OCI-LY3 (cell line): ENCODE data around the gene SAA2.

Experiments
- H2AFZ ChIP-seq: fragments of 200-600, 300-600 bp; shearing (Covaris generic); 2 replicates; pipeline ENCODE4 v1.6.0; 2014; ENCODE audit warnings: antibody characterized with exemption, low read depth, low read length
- H3K27ac ChIP-seq: fragments of 200-600, 300-600 bp; sonication (generic); 2 replicates; pipeline ENCODE4 v1.5.1; 2014; ENCODE audit warnings: mild to moderate bottlenecking, low read length, moderate library complexity, mixed read lengths
- H3K27me3 ChIP-seq: fragments of 200-600, 300-600 bp; sonication (generic); 2 replicates; pipeline ENCODE4 v1.6.1; 2014; ENCODE audit warnings: low read depth, low read length, mixed read lengths
- H3K36me3 ChIP-seq: fragments of 200-600, 300-600 bp; sonication (generic); replicated peaks from 2 replicates; pipeline ENCODE3; 2014; ENCODE audit warnings: low read depth, low read length, mixed read lengths
- H3K4me1 ChIP-seq: fragments of 300-600, 200-600 bp; sonication (generic); 2 replicates; pipeline ENCODE4 v1.6.1; 2014; ENCODE audit warnings: low read length, mixed read lengths
- H3K4me2 ChIP-seq: fragments of 200-600, 300-600 bp; sonication (generic); 2 replicates; pipeline ENCODE4 v1.6.1; 2014; ENCODE audit warnings: low read length, mixed read lengths
- H3K4me3 ChIP-seq: fragments of 300-600, 200-600 bp; sonication (generic); 2 replicates; pipeline ENCODE4 v1.5.1; 2014; ENCODE audit warnings: antibody characterized with exemption, mild to moderate bottlenecking, low read length, moderate library complexity
- H3K79me2 ChIP-seq: fragments of 300-600, 200-600 bp; shearing (Covaris generic); 2 replicates; pipeline ENCODE4 v1.6.1; 2014; ENCODE audit warnings: mild to moderate bottlenecking, low read length, mixed read lengths
- H3K9ac ChIP-seq: fragments of 300-600, 200-600 bp; shearing (Covaris generic); 2 replicates; pipeline ENCODE4 v1.6.0; 2014; ENCODE audit warnings: mild to moderate bottlenecking, low read length, moderate library complexity
- H3K9me3 ChIP-seq: fragments of 200-600, 300-600 bp; shearing (Covaris generic); 2 replicates; pipeline ENCODE4 v1.6.1; 2014; ENCODE audit warnings: low read length, mixed read lengths; ENCODE audit not compliant: insufficient read depth
- H4K20me1 ChIP-seq: fragments of 200-600, 300-600 bp; sonication (generic); 2 replicates; pipeline ENCODE4 v1.6.1; 2016; ENCODE audit warnings: low read length, mixed read lengths; ENCODE audit not compliant: insufficient read depth
- EZH2phosphoT487 ChIP-seq: fragments of 200-600 bp; shearing (Covaris generic); IDR thresholded peaks from 2 replicates; pipeline ENCODE4 v1.6.1; 2018; ENCODE audit warnings: antibody characterized with exemption, mixed run types, low read depth
- TF ChIP-seq, protein P1 (sequence below): fragments of 200-600, 300-600 bp; sonication (generic); IDR thresholded peaks from 2 replicates; pipeline ENCODE4 v1.5.1; 2014; ENCODE audit warnings: antibody characterized with exemption, low read length, low read depth

The SAA2 gene

DNA sequence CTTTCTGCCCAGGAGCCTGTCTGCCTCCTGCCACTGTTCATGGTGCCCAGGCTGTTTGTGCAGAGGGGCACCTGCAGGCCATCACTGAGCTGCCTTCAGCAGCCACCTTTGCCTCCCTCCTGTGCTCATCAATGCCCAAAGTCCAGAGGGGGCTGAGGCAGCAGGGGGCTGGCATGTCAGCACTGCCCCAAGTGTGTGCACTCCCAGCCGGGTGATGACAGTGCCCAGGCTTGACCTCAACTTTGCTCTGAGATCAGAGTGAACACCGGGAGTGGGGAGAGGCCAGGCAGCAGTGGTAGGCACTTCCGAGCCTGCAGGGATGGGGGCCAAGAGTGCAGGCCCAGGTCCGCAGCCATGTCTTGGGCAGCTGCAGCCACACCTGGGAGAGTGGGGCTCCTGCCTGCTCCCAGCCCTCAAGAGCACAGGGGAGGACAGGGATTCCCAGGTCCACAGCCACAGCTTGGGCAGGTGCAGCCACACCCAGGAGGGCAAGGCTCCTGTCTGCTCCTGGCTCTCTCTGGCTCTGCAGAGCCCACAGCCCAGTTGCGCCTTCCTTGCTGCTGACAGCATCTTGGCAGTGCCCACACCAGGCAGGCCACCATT lies 27.1 kb downstream of the SAA2 start:
- Histone ChIP-seq H3K4me3 (no peak overlapping the region), H3K79me2 (no peaks in the 10 kb centered on the region), H3K4me1 (peaks cover 4% of the 10 kb centered on the region), H4K20me1 (no peaks in the 10 kb centered on the region), H2AFZ (no peak overlapping the region), H3K36me3 (no peaks in the 10 kb centered on the region), H3K4me2 (no peak overlapping the region), H3K27ac (no peak overlapping the region), H3K9me3 (no peaks in the 10 kb centered on the region), H3K9ac (no peak overlapping the region), H3K27me3 (no peaks in the 10 kb centered on the region)
- TF ChIP-seq, protein P1, sequence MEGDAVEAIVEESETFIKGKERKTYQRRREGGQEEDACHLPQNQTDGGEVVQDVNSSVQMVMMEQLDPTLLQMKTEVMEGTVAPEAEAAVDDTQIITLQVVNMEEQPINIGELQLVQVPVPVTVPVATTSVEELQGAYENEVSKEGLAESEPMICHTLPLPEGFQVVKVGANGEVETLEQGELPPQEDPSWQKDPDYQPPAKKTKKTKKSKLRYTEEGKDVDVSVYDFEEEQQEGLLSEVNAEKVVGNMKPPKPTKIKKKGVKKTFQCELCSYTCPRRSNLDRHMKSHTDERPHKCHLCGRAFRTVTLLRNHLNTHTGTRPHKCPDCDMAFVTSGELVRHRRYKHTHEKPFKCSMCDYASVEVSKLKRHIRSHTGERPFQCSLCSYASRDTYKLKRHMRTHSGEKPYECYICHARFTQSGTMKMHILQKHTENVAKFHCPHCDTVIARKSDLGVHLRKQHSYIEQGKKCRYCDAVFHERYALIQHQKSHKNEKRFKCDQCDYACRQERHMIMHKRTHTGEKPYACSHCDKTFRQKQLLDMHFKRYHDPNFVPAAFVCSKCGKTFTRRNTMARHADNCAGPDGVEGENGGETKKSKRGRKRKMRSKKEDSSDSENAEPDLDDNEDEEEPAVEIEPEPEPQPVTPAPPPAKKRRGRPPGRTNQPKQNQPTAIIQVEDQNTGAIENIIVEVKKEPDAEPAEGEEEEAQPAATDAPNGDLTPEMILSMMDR: no peak
- TF ChIP-seq EZH2phosphoT487: no peak

DNA sequence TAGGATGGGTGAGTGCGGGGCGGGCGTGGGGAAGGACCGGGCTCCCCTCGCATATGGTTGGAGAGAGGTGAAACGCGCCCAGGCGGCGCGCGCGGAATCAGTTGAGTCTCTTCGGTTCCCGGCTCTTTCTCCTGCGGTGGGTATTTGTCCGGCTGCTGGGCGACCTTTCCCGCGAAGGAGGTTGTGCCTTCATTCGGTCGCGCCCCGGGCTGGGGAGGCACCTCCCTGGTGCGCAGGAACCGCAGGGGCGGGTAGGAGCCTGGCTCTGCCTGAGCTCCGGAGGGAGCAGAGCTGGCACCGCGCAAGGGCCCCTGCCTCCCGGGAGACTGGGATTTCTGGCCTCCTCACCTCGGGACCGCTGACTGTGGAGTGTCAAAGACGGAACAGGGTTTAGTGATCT lies 39.4 kb downstream of the SAA2 start:
- Histone ChIP-seq H3K4me2 (no peak overlapping the region), H3K9me3 (no peaks in the 10 kb centered on the region), H2AFZ (no peak overlapping the region), H3K4me1 (peaks cover 16% of the 10 kb centered on the region), H3K79me2 (no peaks in the 10 kb centered on the region), H3K27me3 (no peaks in the 10 kb centered on the region), H3K36me3 (no peaks in the 10 kb centered on the region), H4K20me1 (no peaks in the 10 kb centered on the region), H3K27ac (no peak overlapping the region), H3K4me3 (no peak overlapping the region), H3K9ac (no peak overlapping the region)
- no peak for TF ChIP-seq EZH2phosphoT487
- TF ChIP-seq, protein P1: no peak

DNA sequence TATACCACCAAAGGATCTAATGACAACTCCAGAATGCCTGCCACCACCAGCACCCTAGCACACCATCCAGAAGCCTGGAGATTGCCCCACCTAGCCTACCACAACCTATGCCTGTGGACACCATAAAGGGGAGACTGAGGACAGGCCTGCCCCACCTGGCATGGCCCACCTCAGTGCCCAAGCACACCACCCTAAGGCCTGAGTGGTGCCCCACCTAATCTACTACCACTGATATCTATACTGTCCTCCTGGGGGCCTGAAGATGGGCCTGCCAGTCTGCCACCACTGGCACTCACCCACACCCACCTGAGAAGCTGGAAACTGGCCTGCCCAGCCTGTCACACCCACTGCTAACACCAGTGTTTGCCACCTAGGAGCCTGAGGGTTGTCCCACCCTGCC lies 43.7 kb downstream of the SAA2 start:
- no peaks in the 10 kb centered on the region for H3K36me3 ChIP-seq
- no peak overlapping the region for H3K9ac ChIP-seq
- H2AFZ ChIP-seq: no peak overlapping the region
- no peak overlapping the region for H3K4me3 ChIP-seq
- H3K4me1 ChIP-seq: no peaks in the 10 kb centered on the region
- no peaks in the 10 kb centered on the region for H4K20me1 ChIP-seq
- no peak for TF ChIP-seq EZH2phosphoT487
- TF ChIP-seq, protein P1: no peak
- no peak overlapping the region for H3K27ac ChIP-seq
- H3K9me3 ChIP-seq: no peaks in the 10 kb centered on the region
- H3K27me3 ChIP-seq: no peaks in the 10 kb centered on the region
- H3K79me2 ChIP-seq: no peaks in the 10 kb centered on the region
- H3K4me2 ChIP-seq: no peak overlapping the region

DNA sequence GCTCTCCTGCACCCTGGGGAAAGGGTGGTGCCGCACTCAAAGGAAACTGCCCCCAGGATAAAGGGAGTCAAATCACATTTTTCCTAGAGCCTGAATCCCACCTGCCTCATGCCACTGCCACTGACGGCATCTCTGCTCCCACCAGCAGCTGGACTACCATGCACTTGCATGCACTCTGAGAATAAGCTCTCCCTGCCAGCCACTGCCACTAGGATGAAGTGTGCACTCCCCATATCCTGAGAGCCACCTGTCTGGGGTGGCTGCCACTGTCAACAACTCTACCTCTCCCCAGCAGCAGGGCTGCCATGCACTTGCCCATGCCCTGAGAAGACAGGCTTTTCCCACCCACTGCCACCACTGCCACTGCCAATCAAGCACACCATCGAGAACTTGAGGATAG lies 44.2 kb downstream of the SAA2 start:
- TF ChIP-seq, protein P1: no peak
- no peak for TF ChIP-seq EZH2phosphoT487
- Histone ChIP-seq H3K9me3 (no peaks in the 10 kb centered on the region), H2AFZ (no peak overlapping the region), H3K4me2 (no peak overlapping the region), H3K4me1 (no peaks in the 10 kb centered on the region), H3K9ac (no peak overlapping the region), H3K27ac (no peak overlapping the region), H3K79me2 (no peaks in the 10 kb centered on the region), H4K20me1 (no peaks in the 10 kb centered on the region), H3K36me3 (no peaks in the 10 kb centered on the region), H3K4me3 (no peak overlapping the region), H3K27me3 (no peaks in the 10 kb centered on the region)
